Measurements from ENCODE around the gene EIF4G3. TPM values are rescaled to one million over a fixed set of nuclear protein-coding genes. Genes with fewer than 3 reads are reported as not detected.

The EIF4G3 gene
- total and polyA plus RNA-seq, 2 donors (not counting 1 experiment from before 2014, with no cell fraction given) = 33.6 to 76.0 TPM

GRCh38 chr1:20899154-20899972 is 277.3 kb downstream of the EIF4G3 start:
- no peak for TF ChIP-seq EZH2 (IDR thresholded peaks at IDR 0.05; ENCODE audit: borderline replicate concordance, insufficient read depth, low read depth, low read length, poor library complexity, severe bottlenecking)
- no peak for TF ChIP-seq CTCF (IDR thresholded peaks at IDR 0.05)
- DNase-seq (no peak), ATAC-seq (ENCODE audit: low read depth) (no peak)
- no peaks in the 10 kb centered on the region for H3K4me1 ChIP-seq (ENCODE audit: control insufficient read depth in 2 of 2, insufficient read depth in 2 of 2, low read length in 2 of 2)
- Mint-ChIP-seq H3K9me3 (ENCODE audit: insufficient read depth) (no peaks in the 10 kb centered on the region), H3K27me3 (no peaks in the 10 kb centered on the region), H3K4me1 (no peaks in the 10 kb centered on the region), H3K27ac (no peak overlapping the region), H3K4me3 (no peak overlapping the region)
- POLR2A ChIA-PET = no interaction called here
- peaks cover 12 to 21% of the 10 kb centered on the region in 2 experiments for H3K36me3 ChIP-seq (replicated peaks in 1 of 2; ENCODE audit: control extremely low read depth in 1 of 2, control insufficient read depth in 1 of 2, extremely low read depth in 1 of 2, insufficient read depth in 2 of 2, low read length in 1 of 2)
- no peaks in the 10 kb centered on the region for H3K27me3 ChIP-seq (replicated peaks in 1 of 4; ENCODE audit: control extremely low read depth in 1 of 4, control insufficient read depth in 3 of 4, insufficient read depth in 4 of 4, low read length in 3 of 4)
- H3K9ac ChIP-seq (ENCODE audit: low read length) = no peak overlapping the region
- no peaks in the 10 kb centered on the region for H3K9me3 ChIP-seq (ENCODE audit: control extremely low read depth in 1 of 3, control insufficient read depth in 2 of 3, insufficient read depth in 1 of 3, low read length in 2 of 3)
- WGBS (ENCODE audit: insufficient coverage) = 100% methylated on average over 3 of the region's 5 CpGs
- CTCF ChIA-PET = no interaction called here
- no peak overlapping the region for H3K27ac ChIP-seq (ENCODE audit: low read length in 2 of 2)
- no peak overlapping the region for H3K4me3 ChIP-seq (ENCODE audit: control extremely low read depth in 1 of 5, extremely low read depth in 1 of 5, insufficient read depth in 1 of 5, low read depth in 2 of 5, low read length in 4 of 5)
- no peaks in the 10 kb centered on the region for H3K79me2 ChIP-seq (ENCODE audit: control insufficient read depth, insufficient read depth, low read length)
- no peaks in the 10 kb centered on the region for H4K20me1 ChIP-seq (ENCODE audit: control insufficient read depth, insufficient read depth, low read length, poor library complexity, severe bottlenecking)
- no peak overlapping the region for H2AFZ ChIP-seq (ENCODE audit: insufficient read depth, low read depth, low read length, poor library complexity, severe bottlenecking)
- intact Hi-C loops (cut with micrococcal nuclease) = no loop called here
- H3K4me2 ChIP-seq (replicated peaks; ENCODE audit: low read depth, low read length, poor library complexity, severe bottlenecking) = no peak overlapping the region

GRCh38 chr1:20896826-20897225 is 279.9 kb downstream of the EIF4G3 start:
- DNase-seq = no peak
- peaks cover 17 to 38% of the 10 kb centered on the region in 2 experiments for H3K36me3 ChIP-seq (replicated peaks in 1 of 2; ENCODE audit: control extremely low read depth in 1 of 2, control insufficient read depth in 1 of 2, extremely low read depth in 1 of 2, insufficient read depth in 2 of 2, low read length in 1 of 2)
- no CpG with 5 or more reads among the region's 1 CpG for WGBS (ENCODE audit: insufficient coverage)
- no peaks in the 10 kb centered on the region for H3K27me3 Mint-ChIP-seq
- no peak overlapping the region for H3K4me3 Mint-ChIP-seq
- H3K4me3 ChIP-seq (ENCODE audit: control extremely low read depth in 1 of 5, extremely low read depth in 1 of 5, insufficient read depth in 1 of 5, low read depth in 2 of 5, low read length in 4 of 5) = no peak overlapping the region
- H2AFZ ChIP-seq (ENCODE audit: insufficient read depth, low read depth, low read length, poor library complexity, severe bottlenecking) = no peak overlapping the region
- no peak overlapping the region for H3K27ac Mint-ChIP-seq
- intact Hi-C loops (cut with micrococcal nuclease) = no loop called here
- TF ChIP-seq CTCF (IDR thresholded peaks at IDR 0.05) (no peak), EZH2 (IDR thresholded peaks at IDR 0.05; ENCODE audit: borderline replicate concordance, insufficient read depth, low read depth, low read length, poor library complexity, severe bottlenecking) (no peak)
- no peaks in the 10 kb centered on the region for H4K20me1 ChIP-seq (ENCODE audit: control insufficient read depth, insufficient read depth, low read length, poor library complexity, severe bottlenecking)
- H3K79me2 ChIP-seq (ENCODE audit: control insufficient read depth, insufficient read depth, low read length) = no peaks in the 10 kb centered on the region
- H3K4me1 Mint-ChIP-seq = no peaks in the 10 kb centered on the region
- POLR2A ChIA-PET = no interaction called here
- H3K4me2 ChIP-seq (replicated peaks; ENCODE audit: low read depth, low read length, poor library complexity, severe bottlenecking) = no peak overlapping the region
- no peak overlapping the region for H3K9ac ChIP-seq (ENCODE audit: low read length)
- no peak overlapping the region for H3K27ac ChIP-seq (ENCODE audit: low read length in 2 of 2)
- no peak for ATAC-seq (ENCODE audit: low read depth)
- CTCF ChIA-PET = no interaction called here
- no peaks in the 10 kb centered on the region for H3K9me3 ChIP-seq (ENCODE audit: control extremely low read depth in 1 of 3, control insufficient read depth in 2 of 3, insufficient read depth in 1 of 3, low read length in 2 of 3)
- H3K4me1 ChIP-seq (ENCODE audit: control insufficient read depth in 2 of 2, insufficient read depth in 2 of 2, low read length in 2 of 2) = no peaks in the 10 kb centered on the region
- no peaks in the 10 kb centered on the region for H3K9me3 Mint-ChIP-seq (ENCODE audit: insufficient read depth)
- no peaks in the 10 kb centered on the region for H3K27me3 ChIP-seq (replicated peaks in 1 of 4; ENCODE audit: control extremely low read depth in 1 of 4, control insufficient read depth in 3 of 4, insufficient read depth in 4 of 4, low read length in 3 of 4)
